ENCODE results near the gene FDXR.

- TF ChIP-seq CTCF (IDR thresholded peaks at IDR 0.05) (no peak), POLR2A (IDR thresholded peaks at IDR 0.05) (no peak)
Observed at GRCh38 chr17:74850310-74850709, 22.5 kb downstream of the FDXR start.
